Esophagus muscularis mucosa (tissue), 3 donors: ENCODE results near the gene PLXNC1.

ENCODE experiments used
- CTCF ChIP-seq, 3 experiments: fragments of 200-600 bp in 2 of 3; fragments of 450-650 bp in 1 of 3; sonication (generic) in 2 of 3; IDR thresholded peaks; one replicate each; pipeline ENCODE4 v1.5.1; 2017 to 2019; ENCODE audit warnings: antibody characterized with exemption in 3 of 3, mild to moderate bottlenecking in 2 of 3, moderate library complexity in 1 of 3
- POLR2A ChIP-seq: fragments of 450-650 bp; IDR thresholded peaks from one replicate; pipeline ENCODE4 v1.6.1; 2017; ENCODE audit warnings: antibody characterized with exemption, moderate library complexity, mild to moderate bottlenecking, low read depth

- TF ChIP-seq CTCF (IDR thresholded peaks at IDR 0.05): no peak
- TF ChIP-seq POLR2A: no peak
Measured at GRCh38 chr12:94167756-94168416, 19.5 kb downstream of the PLXNC1 start.
